Measurements from ENCODE around the gene MTG1. TPM values are rescaled to one million over a fixed set of nuclear protein-coding genes. Genes with fewer than 3 reads are reported as not detected.

The MTG1 gene
- total and polyA plus RNA-seq, 2 donors (not counting 1 experiment from before 2014, with no cell fraction given), result 90.0 to 117 TPM

GRCh38 chr10:133448120-133448519 is 54.2 kb downstream of the MTG1 start:
- Histone ChIP-seq H2AFZ (ENCODE audit: insufficient read depth, low read depth, low read length, poor library complexity, severe bottlenecking) (no peak overlapping the region), H3K9me3 (ENCODE audit: control extremely low read depth in 1 of 3, control insufficient read depth in 2 of 3, insufficient read depth in 1 of 3, low read length in 2 of 3) (peaks cover 10 to 32% (median 26%) of the 10 kb centered on the region in 3 donors), H4K20me1 (ENCODE audit: control insufficient read depth, insufficient read depth, low read length, poor library complexity, severe bottlenecking) (no peaks in the 10 kb centered on the region), H3K4me1 (ENCODE audit: control insufficient read depth in 2 of 2, insufficient read depth in 2 of 2, low read length in 2 of 2) (no peaks in the 10 kb centered on the region), H3K27ac (ENCODE audit: low read length in 2 of 2) (no peak overlapping the region), H3K27me3 (replicated peaks in 1 of 4; ENCODE audit: control extremely low read depth in 1 of 4, control insufficient read depth in 3 of 4, insufficient read depth in 4 of 4, low read length in 3 of 4) (no peaks in the 10 kb centered on the region), H3K9ac (ENCODE audit: low read length) (no peak overlapping the region), H3K4me3 (ENCODE audit: control extremely low read depth in 1 of 5, extremely low read depth in 1 of 5, insufficient read depth in 1 of 5, low read depth in 2 of 5, low read length in 4 of 5) (no peak overlapping the region), H3K36me3 (replicated peaks in 1 of 2; ENCODE audit: control extremely low read depth in 1 of 2, control insufficient read depth in 1 of 2, extremely low read depth in 1 of 2, insufficient read depth in 2 of 2, low read length in 1 of 2) (no peaks in the 10 kb centered on the region), H3K4me2 (replicated peaks; ENCODE audit: low read depth, low read length, poor library complexity, severe bottlenecking) (no peak overlapping the region), H3K79me2 (ENCODE audit: control insufficient read depth, insufficient read depth, low read length) (no peaks in the 10 kb centered on the region)
- Mint-ChIP-seq H3K27me3 (peaks cover 8% of the 10 kb centered on the region), H3K4me3 (no peak overlapping the region), H3K27ac (no peak overlapping the region), H3K9me3 (ENCODE audit: insufficient read depth) (peaks cover 15% of the 10 kb centered on the region), H3K4me1 (no peaks in the 10 kb centered on the region)
- TF ChIP-seq CTCF (IDR thresholded peaks at IDR 0.05) (no peak), EZH2 (IDR thresholded peaks at IDR 0.05; ENCODE audit: borderline replicate concordance, insufficient read depth, low read depth, low read length, poor library complexity, severe bottlenecking) (no peak)
- ChIA-PET POLR2A (no interaction called here), CTCF (no interaction called here)
- DNase-seq (no peak), ATAC-seq (ENCODE audit: low read depth) (no peak)
- intact Hi-C loops (cut with micrococcal nuclease), result no loop called here

DNA sequence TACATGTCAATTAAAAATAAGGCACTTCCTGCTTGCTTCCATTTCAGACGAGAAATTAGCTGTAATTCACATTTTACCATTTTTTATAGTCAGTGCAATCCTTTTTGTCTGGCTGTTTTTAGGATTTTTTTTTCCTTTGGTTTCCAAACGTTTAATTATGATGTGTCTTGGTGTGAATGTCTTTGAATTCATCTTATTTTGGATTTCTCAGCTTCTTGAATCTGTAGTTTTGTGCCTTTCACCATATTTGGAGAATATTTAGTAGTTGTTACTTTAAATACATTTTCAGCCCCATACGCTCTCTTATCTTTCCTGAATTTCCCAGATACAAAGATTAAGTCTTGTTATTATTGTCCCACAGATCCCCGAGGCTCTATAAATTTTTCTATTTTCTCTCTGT is 57.4 kb downstream of the MTG1 start:
- H3K27ac ChIP-seq (ENCODE audit: low read length in 2 of 2), result no peak overlapping the region
- Mint-ChIP-seq H3K4me1 (no peaks in the 10 kb centered on the region), H3K27ac (no peak overlapping the region), H3K27me3 (peaks cover 8% of the 10 kb centered on the region), H3K9me3 (ENCODE audit: insufficient read depth) (peaks cover 15% of the 10 kb centered on the region), H3K4me3 (no peak overlapping the region)
- POLR2A ChIA-PET, result no interaction called here
- WGBS (ENCODE audit: insufficient coverage), result no CpG with 5 or more reads among the region's 4 CpGs
- no peaks in the 10 kb centered on the region for H3K4me1 ChIP-seq (ENCODE audit: control insufficient read depth in 2 of 2, insufficient read depth in 2 of 2, low read length in 2 of 2)
- CTCF ChIA-PET, result interaction anchor here (1.4 to 1.7 kb wide), 2 partner anchors 119 to 122 kb away, joined by 3 to 5 read pairs; no protein-coding TSS in a partner anchor
- no peak overlapping the region for H3K9ac ChIP-seq (ENCODE audit: low read length)
- no peak overlapping the region for H3K4me3 ChIP-seq (ENCODE audit: control extremely low read depth in 1 of 5, extremely low read depth in 1 of 5, insufficient read depth in 1 of 5, low read depth in 2 of 5, low read length in 4 of 5)
- H3K36me3 ChIP-seq (replicated peaks in 1 of 2; ENCODE audit: control extremely low read depth in 1 of 2, control insufficient read depth in 1 of 2, extremely low read depth in 1 of 2, insufficient read depth in 2 of 2, low read length in 1 of 2), result no peaks in the 10 kb centered on the region
- peaks cover 10 to 26% (median 13%) of the 10 kb centered on the region in 3 donors for H3K9me3 ChIP-seq (ENCODE audit: control extremely low read depth in 1 of 3, control insufficient read depth in 2 of 3, insufficient read depth in 1 of 3, low read length in 2 of 3)
- H3K27me3 ChIP-seq (replicated peaks in 1 of 4; ENCODE audit: control extremely low read depth in 1 of 4, control insufficient read depth in 3 of 4, insufficient read depth in 4 of 4, low read length in 3 of 4), result no peaks in the 10 kb centered on the region
- ATAC-seq (ENCODE audit: low read depth) (no peak), DNase-seq (no peak)
- no peaks in the 10 kb centered on the region for H4K20me1 ChIP-seq (ENCODE audit: control insufficient read depth, insufficient read depth, low read length, poor library complexity, severe bottlenecking)
- no peaks in the 10 kb centered on the region for H3K79me2 ChIP-seq (ENCODE audit: control insufficient read depth, insufficient read depth, low read length)
- no peak for TF ChIP-seq EZH2 (IDR thresholded peaks at IDR 0.05; ENCODE audit: borderline replicate concordance, insufficient read depth, low read depth, low read length, poor library complexity, severe bottlenecking)
- no peak overlapping the region for H2AFZ ChIP-seq (ENCODE audit: insufficient read depth, low read depth, low read length, poor library complexity, severe bottlenecking)
- H3K4me2 ChIP-seq (replicated peaks; ENCODE audit: low read depth, low read length, poor library complexity, severe bottlenecking), result no peak overlapping the region
- intact Hi-C loops (cut with micrococcal nuclease), result no loop called here

Measured in B cell (primary cell).